Mesenchymal stem cell (in vitro differentiated cells and primary cell): Measurements from ENCODE around the gene ZC3H14.
A peak's percentile ranks its signal among the peaks of the same experiment; 100 is the strongest.

ENCODE experiments used
- DNase-seq: peaks from one replicate; pipeline ENCODE4 v3.0.0-alpha.2; 2013
- H2AFZ ChIP-seq: one replicate; pipeline ENCODE4 v1.6.1; 2013; ENCODE audit warnings: low read depth, mild to moderate bottlenecking, control low read depth, inconsistent platforms, low read length, moderate library complexity
- H2AK5ac ChIP-seq: 2 replicates; pipeline ENCODE4 v1.6.1; 2013; ENCODE audit warnings: low read length, moderate library complexity, mild to moderate bottlenecking, inconsistent platforms; ENCODE audit not compliant: severe bottlenecking
- H2BK120ac ChIP-seq: one replicate; pipeline ENCODE4 v1.6.1; 2013; ENCODE audit warnings: low read depth, mild to moderate bottlenecking, inconsistent platforms, low read length, moderate library complexity
- H2BK12ac ChIP-seq, 2 experiments: one replicate each; pipeline ENCODE4 v1.6.1; 2013; ENCODE audit warnings: inconsistent platforms in 2 of 2, low read length in 2 of 2, mild to moderate bottlenecking in 2 of 2, moderate library complexity in 2 of 2, control low read depth in 1 of 2
- H2BK15ac ChIP-seq: one replicate; pipeline ENCODE4 v1.6.1; 2013; ENCODE audit warnings: mild to moderate bottlenecking, low read depth, inconsistent platforms; ENCODE audit not compliant: poor library complexity, severe bottlenecking
- H2BK5ac ChIP-seq: 2 replicates; pipeline ENCODE4 v1.6.1; 2013; ENCODE audit warnings: low read depth, mild to moderate bottlenecking, low read length, control low read depth, inconsistent platforms; ENCODE audit not compliant: poor library complexity, severe bottlenecking
- H3K14ac ChIP-seq, 2 experiments: one replicate each; pipeline ENCODE4 v1.6.1; 2013; ENCODE audit warnings: inconsistent platforms in 2 of 2, low read length in 2 of 2, control low read depth in 1 of 2, mild to moderate bottlenecking in 1 of 2, moderate library complexity in 1 of 2
- H3K18ac ChIP-seq, 2 experiments: one replicate each; pipeline ENCODE4 v1.6.1; 2013; ENCODE audit warnings: inconsistent platforms in 2 of 2, low read length in 2 of 2, control low read depth in 1 of 2, low read depth in 1 of 2, mild to moderate bottlenecking in 1 of 2
- H3K23ac ChIP-seq, 2 experiments: one replicate each; pipeline ENCODE4 v1.6.1; 2013; ENCODE audit warnings: inconsistent platforms in 2 of 2, low read length in 2 of 2, mild to moderate bottlenecking in 2 of 2, moderate library complexity in 2 of 2, control low read depth in 1 of 2
- H3K27ac ChIP-seq: 2 replicates; pipeline ENCODE4 v1.5.1; 2013; ENCODE audit warnings: mild to moderate bottlenecking, moderate library complexity, low read length, control low read depth, inconsistent platforms; ENCODE audit not compliant: poor library complexity, severe bottlenecking
- H3K27me3 ChIP-seq, 2 experiments: 2 replicates each; pipeline versions ENCODE4 v1.6.1 to v1.7.0; 2013; ENCODE audit warnings: low read length in 2 of 2, mild to moderate bottlenecking in 2 of 2, moderate library complexity in 2 of 2, control low read depth in 1 of 2, inconsistent platforms in 1 of 2; ENCODE audit not compliant: control insufficient read depth in 1 of 2, insufficient read depth in 1 of 2
- H3K36me3 ChIP-seq, 2 experiments: 2 replicates each; pipeline versions ENCODE4 v1.6.1 to v1.7.0; 2013; ENCODE audit warnings: low read length in 2 of 2, control low read depth in 1 of 2, inconsistent platforms in 1 of 2, low read depth in 1 of 2, mild to moderate bottlenecking in 1 of 2; ENCODE audit not compliant: insufficient read depth in 2 of 2, control insufficient read depth in 1 of 2
- H3K4ac ChIP-seq, 2 experiments: one replicate each; pipeline ENCODE4 v1.6.1; 2013; ENCODE audit warnings: inconsistent platforms in 2 of 2, low read length in 2 of 2, mild to moderate bottlenecking in 2 of 2, moderate library complexity in 2 of 2, control low read depth in 1 of 2, low read depth in 1 of 2
- H3K4me1 ChIP-seq: 2 replicates; pipeline ENCODE4 v1.6.1; 2013; ENCODE audit warnings: low read depth, low read length, control low read depth; ENCODE audit not compliant: control insufficient read depth, insufficient read depth
- H3K4me2 ChIP-seq: 2 replicates; pipeline ENCODE4 v1.6.1; 2013; ENCODE audit warnings: low read length, mild to moderate bottlenecking, inconsistent platforms; ENCODE audit not compliant: poor library complexity, severe bottlenecking
- H3K4me3 ChIP-seq, 2 experiments: 2 replicates each; pipeline versions ENCODE4 v1.5.1 to v1.7.0; 2013; ENCODE audit warnings: low read length in 2 of 2, mild to moderate bottlenecking in 2 of 2, control low read depth in 1 of 2, low read depth in 1 of 2; ENCODE audit not compliant: insufficient read depth in 1 of 2
- H3K79me1 ChIP-seq: replicated peaks from 2 replicates; pipeline ENCODE4 v1.6.1; 2013; ENCODE audit warnings: mild to moderate bottlenecking, control low read depth, low read length, inconsistent platforms; ENCODE audit not compliant: poor library complexity, severe bottlenecking
- H3K9ac ChIP-seq: 2 replicates; pipeline ENCODE4 v1.7.0; 2013; ENCODE audit warnings: mild to moderate bottlenecking, low read length, moderate library complexity
- H3K9me3 ChIP-seq: 2 replicates; pipeline ENCODE4 v1.7.0; 2013; ENCODE audit warnings: mild to moderate bottlenecking, low read length; ENCODE audit not compliant: control insufficient read depth
- H4K8ac ChIP-seq: one replicate; pipeline ENCODE4 v1.6.1; 2013; ENCODE audit warnings: inconsistent platforms, mild to moderate bottlenecking, low read length, moderate library complexity
- H4K91ac ChIP-seq: one replicate; pipeline ENCODE4 v1.6.1; 2013; ENCODE audit warnings: mild to moderate bottlenecking, low read length, inconsistent platforms
- WGBS: methylation state at CpG from one replicate; pipeline ENCODE4 v1.1.7; 2013; ENCODE audit warnings: mixed read lengths; 5-methylcytosine and 5-hydroxymethylcytosine counted together

ZC3H14 gene

DNA sequence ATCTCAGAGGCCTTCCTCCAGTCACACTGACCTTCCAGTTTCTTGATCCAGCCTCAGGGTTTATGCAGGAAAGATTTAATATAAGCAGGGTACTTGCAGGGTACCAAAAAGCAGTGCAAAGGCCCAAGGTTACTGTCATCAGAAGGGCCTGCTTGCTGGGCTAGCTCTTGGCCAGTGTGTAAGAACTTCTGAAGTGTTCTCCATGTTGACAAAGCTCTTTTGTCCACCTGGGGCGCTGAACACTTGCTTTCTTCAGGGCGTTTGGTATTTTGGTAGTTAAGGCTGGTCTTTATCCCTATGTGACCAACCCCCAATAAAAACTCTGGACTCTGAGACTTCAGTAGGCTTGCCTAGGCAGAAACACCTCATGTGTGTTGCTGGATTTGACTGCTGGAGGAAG is 69.7 kb downstream of the ZC3H14 start:
- no peak overlapping the region for H2BK15ac ChIP-seq
- H3K27ac ChIP-seq: no peak overlapping the region
- no peak overlapping the region for H2AFZ ChIP-seq
- H3K23ac ChIP-seq: no peak overlapping the region
- no peak overlapping the region for H3K4me2 ChIP-seq
- DNase-seq: no peak
- no peak overlapping the region for H2BK120ac ChIP-seq
- no peaks in the 10 kb centered on the region for H3K27me3 ChIP-seq
- no peak overlapping the region for H3K14ac ChIP-seq
- H3K9me3 ChIP-seq: no peaks in the 10 kb centered on the region
- no peak overlapping the region for H4K91ac ChIP-seq
- no peaks in the 10 kb centered on the region for H3K79me1 ChIP-seq
- peaks cover 3% of the 10 kb centered on the region for H3K4me1 ChIP-seq
- WGBS: no CpG with 5 or more reads among the region's 2 CpGs
- no peaks in the 10 kb centered on the region for H3K36me3 ChIP-seq
- H2BK5ac ChIP-seq: no peak overlapping the region
- no peak overlapping the region for H3K18ac ChIP-seq
- no peak overlapping the region for H3K9ac ChIP-seq
- no peak overlapping the region for H3K4ac ChIP-seq
- H2AK5ac ChIP-seq: no peak overlapping the region
- H2BK12ac ChIP-seq: no peak overlapping the region
- no peak overlapping the region for H3K4me3 ChIP-seq
- H4K8ac ChIP-seq: no peak overlapping the region

DNA sequence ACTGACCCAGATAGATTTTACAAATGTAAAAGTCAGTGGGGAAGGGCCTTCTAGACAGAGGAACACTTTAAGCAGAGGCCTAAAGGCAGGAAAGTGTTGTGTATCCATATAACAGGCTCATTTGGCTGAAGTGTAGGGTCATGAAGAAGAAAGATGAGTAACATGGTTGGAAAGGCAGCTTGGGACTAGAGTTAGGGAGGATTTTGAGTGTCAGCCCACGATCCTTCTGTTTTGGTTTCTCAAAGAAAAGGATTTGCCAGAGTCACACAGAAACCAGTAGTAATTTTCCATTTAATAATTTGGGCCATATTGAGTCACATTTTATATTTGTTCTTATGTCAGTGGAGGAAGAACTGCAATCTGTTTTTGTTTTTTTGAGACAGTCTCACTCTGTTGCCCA is 76.4 kb downstream of the ZC3H14 start:
- WGBS: no CpG with 5 or more reads among the region's 1 CpG
- no peak overlapping the region for H2BK12ac ChIP-seq
- no peak overlapping the region for H4K8ac ChIP-seq
- H3K14ac ChIP-seq: no peak overlapping the region
- H3K23ac ChIP-seq: no peak overlapping the region
- no peak for DNase-seq
- H2BK15ac ChIP-seq: no peak overlapping the region
- H3K9me3 ChIP-seq: peaks cover 7% of the 10 kb centered on the region
- no peak overlapping the region for H2BK5ac ChIP-seq
- no peak overlapping the region for H2AK5ac ChIP-seq
- no peaks in the 10 kb centered on the region for H3K79me1 ChIP-seq
- no peak overlapping the region for H3K4me3 ChIP-seq
- no peak overlapping the region for H2BK120ac ChIP-seq
- no peaks in the 10 kb centered on the region for H3K27me3 ChIP-seq
- no peaks in the 10 kb centered on the region for H3K4me1 ChIP-seq
- no peak overlapping the region for H4K91ac ChIP-seq
- no peak overlapping the region for H3K4me2 ChIP-seq
- no peak overlapping the region for H2AFZ ChIP-seq
- H3K18ac ChIP-seq: no peak overlapping the region
- peak overlapping the region; percentile 8 for H3K9ac ChIP-seq
- H3K4ac ChIP-seq: no peak overlapping the region
- no peak overlapping the region for H3K27ac ChIP-seq
- H3K36me3 ChIP-seq: no peaks in the 10 kb centered on the region

DNA sequence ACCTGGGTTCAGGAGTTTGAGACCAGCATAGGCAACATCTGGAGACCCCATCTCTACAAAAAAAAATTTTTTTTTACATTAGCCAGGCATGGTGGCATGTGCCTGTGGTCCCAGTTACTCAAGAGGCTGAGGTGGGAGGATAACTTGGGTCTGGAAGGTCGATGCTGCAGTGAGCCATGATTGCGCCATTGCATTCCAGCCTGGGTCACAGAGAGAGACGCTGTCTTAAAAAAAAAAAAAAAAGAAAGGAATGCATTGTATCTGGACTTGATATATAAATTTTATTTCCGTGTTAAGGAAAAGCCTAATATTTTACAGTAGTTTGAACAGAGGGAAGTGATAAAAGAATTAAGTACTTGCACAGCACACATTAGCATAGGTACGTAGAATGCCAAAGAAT is 97.2 kb downstream of the ZC3H14 start:
- H3K9ac ChIP-seq: no peak overlapping the region
- 93% methylated on average over 5 of the region's 5 CpGs for WGBS

DNA sequence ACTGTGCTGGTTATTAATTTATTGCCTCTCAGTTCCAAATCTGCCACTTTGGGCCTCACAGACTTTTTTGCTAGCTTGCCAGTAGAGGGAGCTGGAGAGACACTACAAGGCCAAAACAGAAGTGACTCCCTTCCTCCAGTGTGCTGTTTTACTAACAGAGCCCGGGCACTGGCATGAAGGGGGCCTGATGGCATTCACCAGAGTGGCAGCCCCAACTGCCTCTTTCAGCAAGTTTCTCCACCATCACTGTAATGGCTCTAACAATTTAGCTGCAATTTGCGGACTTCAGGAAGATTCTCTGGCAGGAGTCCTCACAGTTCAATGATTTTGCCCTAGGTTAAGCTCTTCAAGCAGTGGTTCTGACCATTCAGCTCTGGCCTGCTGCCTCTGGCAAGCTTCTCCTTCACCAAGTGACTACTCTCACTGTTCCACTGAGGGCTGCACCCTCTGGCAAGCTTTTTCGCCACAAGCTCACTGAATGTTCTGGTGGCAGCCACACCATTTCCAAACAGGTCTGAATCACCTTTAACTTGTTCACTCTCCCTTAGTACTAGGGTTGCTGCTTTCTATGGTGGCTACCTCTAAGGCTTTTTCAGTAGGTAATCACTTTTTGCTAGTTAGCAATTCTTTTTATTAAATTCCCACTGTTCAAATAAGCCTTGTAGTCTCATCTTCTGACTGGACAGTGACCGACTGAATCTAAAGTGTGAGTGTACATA is 104.9 kb downstream of the ZC3H14 start:
- Histone ChIP-seq H2BK120ac (no peak overlapping the region), H3K9ac (no peak overlapping the region), H3K27me3 (peaks cover 6 to 23% of the 10 kb centered on the region in 2 experiments), H4K8ac (no peak overlapping the region), H3K4me2 (no peak overlapping the region), H3K14ac (no peak overlapping the region), H3K23ac (no peak overlapping the region), H3K18ac (no peak overlapping the region), H3K9me3 (peaks cover 8% of the 10 kb centered on the region), H2BK15ac (no peak overlapping the region), H4K91ac (no peak overlapping the region), H3K79me1 (no peaks in the 10 kb centered on the region), H3K4ac (no peak overlapping the region), H2BK12ac (no peak overlapping the region), H2AFZ (no peak overlapping the region), H2AK5ac (no peak overlapping the region), H2BK5ac (no peak overlapping the region), H3K4me1 (no peaks in the 10 kb centered on the region), H3K27ac (no peak overlapping the region), H3K36me3 (no peaks in the 10 kb centered on the region), H3K4me3 (no peak overlapping the region)
- peak; percentile 78 for DNase-seq
- WGBS: 45% methylated on average over 4 of the region's 4 CpGs

More for the DNA sequence above, 97.2 kb downstream of the ZC3H14 start:
- H2AK5ac ChIP-seq: no peak overlapping the region
- H3K23ac ChIP-seq: no peak overlapping the region
- no peak overlapping the region for H2BK15ac ChIP-seq
- H4K91ac ChIP-seq: no peak overlapping the region
- no peak overlapping the region for H3K4me3 ChIP-seq
- no peak overlapping the region for H3K14ac ChIP-seq
- no peak overlapping the region for H3K4ac ChIP-seq
- no peak overlapping the region for H2BK120ac ChIP-seq
- H3K4me1 ChIP-seq: no peaks in the 10 kb centered on the region
- H2BK12ac ChIP-seq: no peak overlapping the region
- no peaks in the 10 kb centered on the region for H3K79me1 ChIP-seq
- no peak overlapping the region for H3K27ac ChIP-seq
- no peaks in the 10 kb centered on the region for H3K9me3 ChIP-seq
- no peak overlapping the region for H2AFZ ChIP-seq
- H3K18ac ChIP-seq: no peak overlapping the region
- no peak overlapping the region for H2BK5ac ChIP-seq
- H3K36me3 ChIP-seq: no peaks in the 10 kb centered on the region
- no peak for DNase-seq
- H4K8ac ChIP-seq: no peak overlapping the region
- H3K27me3 ChIP-seq: no peaks in the 10 kb centered on the region
- no peak overlapping the region for H3K4me2 ChIP-seq
